Panc1 (cell line): ENCODE data around the gene FAM98B.

Experiments used
- CTCF ChIP-seq: fragments of 450-650 bp; IDR thresholded peaks from 2 replicates; pipeline ENCODE4 v1.5.1; 2017; ENCODE audit warnings: mild to moderate bottlenecking
- POLR2AphosphoS5 ChIP-seq: IDR thresholded peaks from 2 replicates; pipeline ENCODE4 v1.6.1; 2012; ENCODE audit warnings: mild to moderate bottlenecking, low read depth, low read length, moderate library complexity
- REST ChIP-seq, 2 experiments: IDR thresholded peaks; 2 replicates each; pipeline ENCODE4 v1.6.1; 2011 to 2012; ENCODE audit warnings: low read depth in 2 of 2, control low read depth in 1 of 2, low read length in 1 of 2, mild to moderate bottlenecking in 1 of 2, moderate library complexity in 1 of 2; ENCODE audit not compliant: insufficient read depth in 1 of 2

- TF ChIP-seq CTCF (no peak), POLR2AphosphoS5 (no peak), REST (IDR thresholded peaks at IDR 0.05; ENCODE audit: insufficient read depth in 1 of 2, low read depth in 2 of 2, low read length in 1 of 2) (no peak)
Observed at GRCh38 chr15:38421069-38421690, 32.7 kb upstream of the FAM98B start.
